ENCODE results near the gene THRA. TPM values are rescaled to one million over a fixed set of nuclear protein-coding genes. Genes with fewer than 3 reads are reported as not detected.

Gene THRA
- total and polyA plus RNA-seq, 2 of the 8 experiments (the other 6 are each of a cell fraction or from before 2014, with no cell fraction given): 6.4 to 10.2 TPM

DNA sequence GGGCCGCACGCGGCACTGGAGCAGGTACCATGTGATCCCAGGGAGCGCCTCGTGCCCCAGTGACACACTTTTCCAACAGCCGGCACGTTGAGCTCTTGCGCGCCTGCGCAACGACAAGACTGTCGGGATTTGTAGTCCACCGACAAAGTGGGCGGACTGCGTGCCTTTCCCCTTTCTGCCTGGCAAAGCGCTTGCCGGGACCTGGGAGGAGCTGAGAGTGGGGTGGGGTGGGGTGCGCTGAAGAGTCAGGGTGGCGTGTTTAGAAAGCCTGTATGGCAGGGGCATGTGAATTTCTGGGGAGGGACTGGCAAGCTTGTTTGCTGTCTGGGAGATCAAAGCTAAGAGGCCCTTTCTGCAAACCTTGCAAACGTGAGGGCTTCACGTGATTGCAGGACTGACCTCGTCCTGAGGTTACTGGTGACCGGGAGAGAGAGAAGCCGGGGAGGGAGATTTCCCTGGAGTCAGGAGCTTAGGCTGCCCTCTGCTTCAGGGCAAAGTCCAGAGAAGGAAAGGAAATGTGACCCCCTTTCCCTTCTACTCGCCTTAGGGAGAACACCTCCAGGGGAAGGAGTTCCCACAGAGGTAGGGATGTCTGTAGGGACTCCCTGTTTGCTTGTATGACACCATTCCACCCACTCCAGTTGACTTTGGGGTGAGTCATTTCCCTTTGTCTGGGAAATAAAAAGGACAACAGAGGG lies 38.1 kb downstream of the THRA start:
- Histone ChIP-seq H2BK12ac (ENCODE audit: low read depth, low read length) (peak overlapping the region; percentile 85), H4K20me1 (replicated peaks in 1 of 2; ENCODE audit: control insufficient read depth in 1 of 2, insufficient read depth in 2 of 2, low read length in 2 of 2) (no peaks in the 10 kb centered on the region), H3K14ac (ENCODE audit: insufficient read length) (no peak overlapping the region), H2BK20ac (ENCODE audit: low read length) (no peak overlapping the region), H3K4me1 (replicated peaks in 1 of 4; ENCODE audit: control insufficient read depth in 3 of 4, insufficient read depth in 4 of 4, low read length in 3 of 4) (peaks cover 14 to 36% (median 26%) of the 10 kb centered on the region in 4 experiments), H2BK5ac (ENCODE audit: low read depth, low read length) (peak overlapping the region; percentile 56; the same call in 1 of the 2 replicates), H2AFZ (ENCODE audit: low read length) (peak overlapping the region; percentile 20), H4K8ac (ENCODE audit: extremely low read depth, insufficient read depth, low read length) (peak overlapping the region; percentile 7), H4K5ac (ENCODE audit: insufficient read length, low read depth, low read length) (no peak overlapping the region), H3K9ac (replicated peaks in 1 of 4; ENCODE audit: extremely low read depth in 1 of 4, low read depth in 3 of 4, low read length in 3 of 4) (peak overlapping the region in 1 of 4 experiments; percentile 17; a peak in 3 of 7 replicates), H3K36me3 (ENCODE audit: control insufficient read depth in 2 of 4, insufficient read depth in 4 of 4, low read length in 3 of 4) (peaks cover 0 to 8% (median 3%) of the 10 kb centered on the region in 4 experiments; a peak in 4 of 8 replicates), H3K79me2 (ENCODE audit: control insufficient read depth in 1 of 2, insufficient read depth in 2 of 2, low read length in 2 of 2) (no peaks in the 10 kb centered on the region; a peak in 1 of 4 replicates), H3K27ac (ENCODE audit: low read depth, low read length) (peak overlapping the region; percentile 40; the same call in 1 of the 2 replicates), H3K9me3 (ENCODE audit: insufficient read depth in 2 of 2, low read depth in 1 of 2, low read length in 1 of 2) (peaks cover 0 to 6% of the 10 kb centered on the region in 2 experiments; a peak in 1 of 4 replicates), H3K27me3 (replicated peaks in 1 of 4; ENCODE audit: control insufficient read depth in 3 of 4, extremely low read depth in 1 of 4, insufficient read depth in 3 of 4, low read length in 3 of 4) (peaks cover 6 to 27% (median 19%) of the 10 kb centered on the region in 4 experiments; a peak in 6 of 7 replicates), H3K4me3 (ENCODE audit: extremely low read depth in 1 of 4, insufficient read depth in 2 of 4, low read depth in 3 of 4, low read length in 4 of 4) (peak overlapping the region; percentile 48 to 83 (median 63); a peak in 6 of 8 replicates), H4K91ac (replicated peaks; ENCODE audit: insufficient read length, low read length) (peak overlapping the region; percentile 29), H2BK15ac (ENCODE audit: low read length) (peak overlapping the region; percentile 92), H3K23me2 (ENCODE audit: low read depth, low read length) (peaks cover 10% of the 10 kb centered on the region; the same call in 1 of the 2 replicates), H3K23ac (ENCODE audit: insufficient read length) (no peak overlapping the region), H3K4ac (replicated peaks; ENCODE audit: insufficient read length, low read depth, low read length) (peak overlapping the region; percentile 46), H3K79me1 (ENCODE audit: low read depth, low read length) (peaks cover 4% of the 10 kb centered on the region; the same call in 1 of the 2 replicates), H3K18ac (ENCODE audit: extremely low read depth, low read length) (peak overlapping the region; percentile 74; the same call in 1 of the 2 replicates), H3K4me2 (ENCODE audit: insufficient read depth in 1 of 2, low read depth in 2 of 2, low read length in 2 of 2) (peak overlapping the region; percentile 89 to 95), H3K56ac (replicated peaks; ENCODE audit: insufficient read length, low read depth, low read length) (no peak overlapping the region), H2AK5ac (ENCODE audit: low read depth, low read length) (no peak overlapping the region), H2BK120ac (replicated peaks; ENCODE audit: low read depth, low read length) (no peak overlapping the region)
- 6% methylated on average over 25 of the region's 25 CpGs; no CpG with 5 or more reads in 1 of the 2 experiments for WGBS, 2 experiments (ENCODE audit: extremely low coverage in 1 of 2, insufficient coverage in 1 of 2, insufficient read length in 1 of 2, insufficient replicate concordance in 2 of 2, low coverage in 1 of 2, low lambda C conversion rate in 2 of 2, missing lambda C conversion rate in 1 of 2)
- FAIRE-seq (peak; percentile 28), DNase-seq (ENCODE audit: low read depth in 1 of 2, low spot score in 2 of 2) (peak; percentile 93 to 94)
- CTCF ChIA-PET (ENCODE audit: partially characterized antibody): interaction anchor here (0.6 to 7.6 kb wide), 12 partner anchors 10 to 111 kb away, joined by 3 to 110 read pairs (median 4); partner anchors contain the start of gene CSF3
- POLR2A ChIA-PET (ENCODE audit: partially characterized antibody): interaction anchor here (0.6 to 20.8 kb wide), 19 partner anchors 8 to 370 kb away, joined by 3 to 399 read pairs (median 5); partner anchors contain the start of genes CASC3, MED24 and MSL1
- no peak for TF ChIP-seq KDM1A (IDR thresholded peaks at IDR 0.05; ENCODE audit: borderline replicate concordance, low read length)
- no peak for TF ChIP-seq SUZ12 (IDR thresholded peaks at IDR 0.05; ENCODE audit: low read length)
- TF ChIP-seq SRF (IDR thresholded peaks at IDR 0.05; ENCODE audit: low read depth, low read length): no peak
- TF ChIP-seq CHD2 (IDR thresholded peaks at IDR 0.05; ENCODE audit: low read length): peak; percentile 65; the same call in 1 of the 2 replicates
- TF ChIP-seq, protein P1, sequence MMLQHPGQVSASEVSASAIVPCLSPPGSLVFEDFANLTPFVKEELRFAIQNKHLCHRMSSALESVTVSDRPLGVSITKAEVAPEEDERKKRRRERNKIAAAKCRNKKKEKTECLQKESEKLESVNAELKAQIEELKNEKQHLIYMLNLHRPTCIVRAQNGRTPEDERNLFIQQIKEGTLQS (IDR thresholded peaks at IDR 0.05; ENCODE audit: insufficient read depth, low read depth, low read length): peak; percentile 66; the same call in 1 of the 2 replicates
- TF ChIP-seq JUND (IDR thresholded peaks at IDR 0.05; ENCODE audit: low read length): 0 out of 2 replicates have a peak, but pooled peaks have one; percentile 12
- 0 out of 4 replicates have a peak, but pooled peaks of 1 of the 2 experiments have one; percentile 2 for TF ChIP-seq RAD21 (IDR thresholded peaks at IDR 0.05 in 1 of 2, conservative IDR thresholded peaks at IDR 0.05 in 1 of 2; ENCODE audit: low read depth in 2 of 2, low read length in 2 of 2)
- TF ChIP-seq, protein P2, sequence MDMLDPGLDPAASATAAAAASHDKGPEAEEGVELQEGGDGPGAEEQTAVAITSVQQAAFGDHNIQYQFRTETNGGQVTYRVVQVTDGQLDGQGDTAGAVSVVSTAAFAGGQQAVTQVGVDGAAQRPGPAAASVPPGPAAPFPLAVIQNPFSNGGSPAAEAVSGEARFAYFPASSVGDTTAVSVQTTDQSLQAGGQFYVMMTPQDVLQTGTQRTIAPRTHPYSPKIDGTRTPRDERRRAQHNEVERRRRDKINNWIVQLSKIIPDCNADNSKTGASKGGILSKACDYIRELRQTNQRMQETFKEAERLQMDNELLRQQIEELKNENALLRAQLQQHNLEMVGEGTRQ (IDR thresholded peaks at IDR 0.05; ENCODE audit: low read length): peak; percentile 91

Data from H1 (cell line).